ENCODE measurements around the gene UGT2B11.
"Not testable (repeated sequence)": the region's sequence is repeated elsewhere in the genome, so short reads cannot be mapped to it uniquely, and the experiment has no call there.

The UGT2B11 gene

DNA sequence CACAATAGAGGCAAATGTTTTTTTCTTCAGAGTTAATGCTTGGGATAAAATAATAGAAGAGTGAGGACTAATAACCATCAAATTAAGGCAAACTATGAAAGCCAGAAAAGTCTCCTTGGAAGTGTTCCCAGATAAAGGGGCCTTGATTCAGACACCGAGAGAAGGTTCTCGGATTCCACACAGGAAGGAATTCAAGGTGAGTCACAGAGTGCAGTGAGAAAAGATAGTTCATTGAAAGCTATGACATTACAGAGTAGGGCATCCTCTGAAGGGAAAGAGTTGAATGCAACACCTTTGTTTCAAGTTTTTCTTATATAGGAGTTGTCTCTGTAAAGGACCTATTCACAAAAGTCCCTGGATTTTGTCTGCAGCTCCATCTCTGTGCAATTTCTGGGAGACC, 3.9 kb upstream of the UGT2B11 start:
- not testable (repeated sequence) for DNase-seq; H3K36me3 ChIP-seq (ENCODE audit: control insufficient read depth, insufficient read depth, low read length); H3K27me3 ChIP-seq (replicated peaks; ENCODE audit: control insufficient read depth, insufficient read depth, low read length, poor library complexity, severe bottlenecking); H3K4me3 ChIP-seq (ENCODE audit: insufficient read depth, low read depth, low read length, poor library complexity, severe bottlenecking); H3K4me1 ChIP-seq (ENCODE audit: control insufficient read depth, insufficient read depth, low read length, poor library complexity, severe bottlenecking); H3K9me3 ChIP-seq (ENCODE audit: control insufficient read depth, low read length); H3K27ac ChIP-seq (ENCODE audit: insufficient read depth, low read length, poor library complexity, severe bottlenecking)

DNA sequence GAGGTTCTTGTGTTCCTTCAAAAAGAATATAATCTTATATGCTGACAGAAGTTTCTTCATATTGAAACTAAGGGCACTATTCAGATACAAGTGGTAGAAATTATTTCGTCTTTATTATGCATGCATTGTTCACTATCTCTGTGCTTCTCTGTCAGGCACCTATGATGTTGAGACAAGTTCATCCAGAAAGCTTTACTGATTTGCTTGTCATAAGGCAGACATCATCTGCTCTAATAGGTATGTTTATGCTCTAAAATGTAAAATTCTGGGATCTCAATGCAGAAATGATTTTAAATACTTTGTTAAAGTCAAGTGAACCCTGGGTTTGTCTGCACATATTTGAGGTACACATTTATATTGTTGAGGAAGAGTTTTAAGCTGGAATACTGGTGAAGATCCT, 3.6 kb downstream of the UGT2B11 start:
- no peaks in the 10 kb centered on the region for H3K4me1 ChIP-seq (ENCODE audit: control insufficient read depth, insufficient read depth, low read length, poor library complexity, severe bottlenecking)
- no peak overlapping the region for H3K27ac ChIP-seq (ENCODE audit: insufficient read depth, low read length, poor library complexity, severe bottlenecking)
- H3K4me3 ChIP-seq (ENCODE audit: insufficient read depth, low read depth, low read length, poor library complexity, severe bottlenecking), result no peak overlapping the region
- no peaks in the 10 kb centered on the region for H3K36me3 ChIP-seq (ENCODE audit: control insufficient read depth, insufficient read depth, low read length)
- no peaks in the 10 kb centered on the region for H3K9me3 ChIP-seq (ENCODE audit: control insufficient read depth, low read length)
- H3K27me3 ChIP-seq (replicated peaks; ENCODE audit: control insufficient read depth, insufficient read depth, low read length, poor library complexity, severe bottlenecking), result no peaks in the 10 kb centered on the region
- DNase-seq, result no peak

DNA sequence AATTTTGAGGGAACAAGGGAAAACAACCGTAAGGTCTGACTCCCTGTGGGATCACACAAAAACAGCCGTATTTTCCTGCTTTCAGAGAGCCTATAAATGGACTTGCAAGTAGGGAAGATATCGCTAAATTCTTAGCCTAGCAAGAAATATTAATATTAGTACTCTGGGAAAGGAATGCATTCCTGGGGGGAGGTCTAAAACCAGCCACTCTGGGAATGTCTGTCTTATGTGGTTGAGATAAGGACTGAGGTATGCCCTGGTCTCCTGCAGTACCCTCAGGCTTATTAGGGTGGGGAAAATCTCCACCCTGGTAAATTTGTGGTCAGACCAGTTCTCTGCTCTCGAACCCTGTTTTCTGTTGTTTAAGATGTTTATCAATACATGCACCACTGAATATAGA, 16.0 kb downstream of the UGT2B11 start:
- H3K9me3 ChIP-seq (ENCODE audit: control insufficient read depth, low read length); H3K36me3 ChIP-seq (ENCODE audit: control insufficient read depth, insufficient read depth, low read length); DNase-seq; H3K4me3 ChIP-seq (ENCODE audit: insufficient read depth, low read depth, low read length, poor library complexity, severe bottlenecking); H3K4me1 ChIP-seq (ENCODE audit: control insufficient read depth, insufficient read depth, low read length, poor library complexity, severe bottlenecking); H3K27me3 ChIP-seq (replicated peaks; ENCODE audit: control insufficient read depth, insufficient read depth, low read length, poor library complexity, severe bottlenecking); H3K27ac ChIP-seq (ENCODE audit: insufficient read depth, low read length, poor library complexity, severe bottlenecking): not testable (repeated sequence)

- Histone ChIP-seq H3K4me3 (ENCODE audit: insufficient read depth, low read depth, low read length, poor library complexity, severe bottlenecking) (no peak overlapping the region), H3K36me3 (ENCODE audit: control insufficient read depth, insufficient read depth, low read length) (no peaks in the 10 kb centered on the region), H3K9me3 (ENCODE audit: control insufficient read depth, low read length) (no peaks in the 10 kb centered on the region), H3K4me1 (ENCODE audit: control insufficient read depth, insufficient read depth, low read length, poor library complexity, severe bottlenecking) (no peaks in the 10 kb centered on the region), H3K27me3 (replicated peaks; ENCODE audit: control insufficient read depth, insufficient read depth, low read length, poor library complexity, severe bottlenecking) (no peaks in the 10 kb centered on the region), H3K27ac (ENCODE audit: insufficient read depth, low read length, poor library complexity, severe bottlenecking) (no peak overlapping the region)
- no peak for DNase-seq
Observed at GRCh38 chr4:69196209-69196965, 18.2 kb downstream of the UGT2B11 start.

DNA sequence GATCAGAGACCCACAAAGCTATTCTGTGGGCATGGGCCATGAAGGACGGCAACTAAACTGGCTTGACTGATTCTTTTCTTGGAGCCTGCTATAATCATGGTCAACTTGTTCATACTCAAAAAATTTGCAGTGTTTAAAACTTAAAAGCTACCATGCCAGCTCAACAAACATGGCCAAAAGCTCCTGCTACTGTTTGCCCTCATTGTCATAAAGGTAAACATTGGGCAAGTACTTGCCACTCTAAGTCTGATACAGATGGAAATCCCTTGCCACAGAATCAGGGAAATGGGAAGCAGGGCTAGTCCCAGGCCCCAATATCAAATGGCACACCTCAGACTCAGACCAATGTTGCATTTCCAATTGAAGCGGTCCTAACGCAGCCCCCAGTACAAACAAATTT, 20.4 kb downstream of the UGT2B11 start:
- no peak overlapping the region for H3K4me3 ChIP-seq (ENCODE audit: insufficient read depth, low read depth, low read length, poor library complexity, severe bottlenecking)
- H3K4me1 ChIP-seq (ENCODE audit: control insufficient read depth, insufficient read depth, low read length, poor library complexity, severe bottlenecking), result no peaks in the 10 kb centered on the region
- H3K27ac ChIP-seq (ENCODE audit: insufficient read depth, low read length, poor library complexity, severe bottlenecking), result no peak overlapping the region
- H3K36me3 ChIP-seq (ENCODE audit: control insufficient read depth, insufficient read depth, low read length), result no peaks in the 10 kb centered on the region
- H3K9me3 ChIP-seq (ENCODE audit: control insufficient read depth, low read length), result no peaks in the 10 kb centered on the region
- no peaks in the 10 kb centered on the region for H3K27me3 ChIP-seq (replicated peaks; ENCODE audit: control insufficient read depth, insufficient read depth, low read length, poor library complexity, severe bottlenecking)
- no peak for DNase-seq

- not testable (repeated sequence) for DNase-seq; H3K27me3 ChIP-seq (replicated peaks; ENCODE audit: control insufficient read depth, insufficient read depth, low read length, poor library complexity, severe bottlenecking); H3K4me3 ChIP-seq (ENCODE audit: insufficient read depth, low read depth, low read length, poor library complexity, severe bottlenecking); H3K4me1 ChIP-seq (ENCODE audit: control insufficient read depth, insufficient read depth, low read length, poor library complexity, severe bottlenecking); H3K27ac ChIP-seq (ENCODE audit: insufficient read depth, low read length, poor library complexity, severe bottlenecking); H3K9me3 ChIP-seq (ENCODE audit: control insufficient read depth, low read length); H3K36me3 ChIP-seq (ENCODE audit: control insufficient read depth, insufficient read depth, low read length)
Observed at GRCh38 chr4:69191905-69192304, 22.6 kb downstream of the UGT2B11 start.

DNA sequence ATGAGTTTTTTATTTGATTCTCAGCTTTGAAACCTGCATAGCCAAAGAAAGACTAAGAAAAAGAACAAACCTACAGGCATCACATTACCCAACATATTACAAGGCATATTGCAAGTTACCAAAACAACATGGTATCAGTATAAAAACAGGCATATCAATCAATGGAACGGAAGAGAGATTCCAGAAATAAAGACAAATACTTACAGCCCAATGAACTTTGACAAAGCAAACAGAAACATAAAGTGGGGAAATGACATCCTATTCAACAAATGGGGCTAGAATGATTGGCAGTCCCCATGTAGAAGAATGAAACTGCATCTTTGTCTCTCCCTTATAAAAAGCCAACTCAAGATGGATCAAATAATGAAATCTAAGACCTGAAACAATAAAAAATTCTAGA, 23.9 kb downstream of the UGT2B11 start:
- H3K27me3 ChIP-seq (replicated peaks; ENCODE audit: control insufficient read depth, insufficient read depth, low read length, poor library complexity, severe bottlenecking); H3K27ac ChIP-seq (ENCODE audit: insufficient read depth, low read length, poor library complexity, severe bottlenecking); DNase-seq; H3K4me1 ChIP-seq (ENCODE audit: control insufficient read depth, insufficient read depth, low read length, poor library complexity, severe bottlenecking); H3K36me3 ChIP-seq (ENCODE audit: control insufficient read depth, insufficient read depth, low read length); H3K9me3 ChIP-seq (ENCODE audit: control insufficient read depth, low read length); H3K4me3 ChIP-seq (ENCODE audit: insufficient read depth, low read depth, low read length, poor library complexity, severe bottlenecking): not testable (repeated sequence)

- not testable (repeated sequence) for H3K4me1 ChIP-seq (ENCODE audit: control insufficient read depth, insufficient read depth, low read length, poor library complexity, severe bottlenecking); H3K4me3 ChIP-seq (ENCODE audit: insufficient read depth, low read depth, low read length, poor library complexity, severe bottlenecking); H3K9me3 ChIP-seq (ENCODE audit: control insufficient read depth, low read length); H3K27ac ChIP-seq (ENCODE audit: insufficient read depth, low read length, poor library complexity, severe bottlenecking); DNase-seq; H3K27me3 ChIP-seq (replicated peaks; ENCODE audit: control insufficient read depth, insufficient read depth, low read length, poor library complexity, severe bottlenecking); H3K36me3 ChIP-seq (ENCODE audit: control insufficient read depth, insufficient read depth, low read length)
Observed at GRCh38 chr4:69181519-69182169, 32.9 kb downstream of the UGT2B11 start.

DNA sequence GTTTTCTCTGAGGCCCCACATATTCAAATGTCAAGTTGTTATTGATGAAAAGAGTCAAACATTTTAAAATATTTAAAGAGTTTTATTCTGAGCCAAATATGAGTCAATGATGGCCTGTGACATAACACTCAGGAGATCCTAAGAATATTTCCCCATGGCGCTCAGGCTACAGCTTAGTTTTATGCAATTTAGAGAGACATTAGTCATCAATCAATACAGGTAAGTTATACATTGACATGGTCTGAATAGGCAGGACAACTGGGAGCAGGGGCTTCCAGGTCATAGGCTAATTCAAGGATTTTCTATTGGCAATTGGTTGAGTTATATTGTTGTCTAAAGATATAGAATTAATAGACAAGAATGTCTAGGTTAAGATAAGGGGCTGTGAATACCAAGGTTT, 34.7 kb downstream of the UGT2B11 start:
- H3K9me3 ChIP-seq (ENCODE audit: control insufficient read depth, low read length); DNase-seq; H3K4me1 ChIP-seq (ENCODE audit: control insufficient read depth, insufficient read depth, low read length, poor library complexity, severe bottlenecking); H3K27ac ChIP-seq (ENCODE audit: insufficient read depth, low read length, poor library complexity, severe bottlenecking); H3K36me3 ChIP-seq (ENCODE audit: control insufficient read depth, insufficient read depth, low read length); H3K27me3 ChIP-seq (replicated peaks; ENCODE audit: control insufficient read depth, insufficient read depth, low read length, poor library complexity, severe bottlenecking); H3K4me3 ChIP-seq (ENCODE audit: insufficient read depth, low read depth, low read length, poor library complexity, severe bottlenecking): not testable (repeated sequence)

GRCh38 chr4:69178751-69179205, 35.8 kb downstream of the UGT2B11 start:
- H3K27ac ChIP-seq (ENCODE audit: insufficient read depth, low read length, poor library complexity, severe bottlenecking); H3K36me3 ChIP-seq (ENCODE audit: control insufficient read depth, insufficient read depth, low read length); H3K4me3 ChIP-seq (ENCODE audit: insufficient read depth, low read depth, low read length, poor library complexity, severe bottlenecking): not testable (repeated sequence)

More at GRCh38 chr4:69178751-69179205, 35.8 kb downstream of the UGT2B11 start:
- not testable (repeated sequence) for H3K27me3 ChIP-seq (replicated peaks; ENCODE audit: control insufficient read depth, insufficient read depth, low read length, poor library complexity, severe bottlenecking); DNase-seq; H3K9me3 ChIP-seq (ENCODE audit: control insufficient read depth, low read length); H3K4me1 ChIP-seq (ENCODE audit: control insufficient read depth, insufficient read depth, low read length, poor library complexity, severe bottlenecking)
